ENCODE measurements around the gene GRK6. TPM values are rescaled to one million over a fixed set of nuclear protein-coding genes. Genes with fewer than 3 reads are reported as not detected.

Gene GRK6
- polyA plus RNA-seq, 1 experiment = 37.7 TPM

DNA sequence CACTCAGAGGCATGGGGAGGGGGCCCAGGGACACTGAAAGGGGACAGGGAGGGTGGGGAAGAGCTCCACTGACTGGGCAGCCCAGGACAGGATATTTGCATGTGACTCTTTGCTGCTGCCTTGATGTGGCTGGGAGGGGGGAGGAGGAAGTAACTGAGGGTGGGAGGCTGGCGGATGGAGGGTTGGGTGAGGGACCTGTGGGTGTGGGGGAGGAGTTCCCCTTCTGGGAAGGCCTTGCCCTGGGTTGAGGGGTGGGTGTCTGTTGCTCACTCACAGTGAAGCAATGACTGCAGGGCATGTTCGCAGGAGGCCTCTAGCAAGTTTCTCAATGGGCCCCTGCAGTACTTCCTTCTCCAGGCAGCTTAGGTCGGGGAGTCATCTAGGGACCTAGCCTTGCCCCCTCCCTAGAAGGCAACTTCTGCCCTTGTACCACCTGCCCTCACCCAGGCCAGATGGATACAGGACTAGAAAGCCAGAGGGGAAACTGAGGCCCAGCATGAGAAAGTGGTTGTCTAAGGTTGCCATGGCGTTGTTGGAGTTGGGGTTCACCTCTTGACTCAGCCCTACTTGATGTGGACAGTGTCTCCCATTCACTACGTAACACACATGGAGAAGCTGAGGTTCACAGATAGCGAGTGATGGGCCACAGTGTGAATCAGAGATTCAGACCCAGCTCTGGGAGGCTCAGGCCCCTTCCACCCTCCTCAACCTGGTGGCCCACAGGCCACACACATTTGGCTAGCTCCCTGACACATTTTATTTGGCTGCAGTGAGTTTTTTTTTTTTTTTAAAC lies 3.0 kb downstream of the GRK6 start:
- peaks cover 26% of the 10 kb centered on the region for H3K36me3 ChIP-seq (ENCODE audit: control insufficient read depth, insufficient read depth, low read length)
- no peak overlapping the region for H3K4me3 ChIP-seq (ENCODE audit: low read depth, low read length)
- H3K27me3 ChIP-seq (ENCODE audit: control insufficient read depth, insufficient read depth, low read length) = no peaks in the 10 kb centered on the region
- TF ChIP-seq CTCF (IDR thresholded peaks at IDR 0.05; ENCODE audit: insufficient read depth, low read depth, low read length) = no peak
- POLR2A ChIA-PET = no interaction called here
- DNase-seq (ENCODE audit: low read depth) = no peak
- CTCF ChIA-PET = interaction anchor here (1.2 to 6.2 kb wide), 2 partner anchors 26 kb away, joined by 4 to 48 read pairs; no protein-coding TSS in a partner anchor

DNA sequence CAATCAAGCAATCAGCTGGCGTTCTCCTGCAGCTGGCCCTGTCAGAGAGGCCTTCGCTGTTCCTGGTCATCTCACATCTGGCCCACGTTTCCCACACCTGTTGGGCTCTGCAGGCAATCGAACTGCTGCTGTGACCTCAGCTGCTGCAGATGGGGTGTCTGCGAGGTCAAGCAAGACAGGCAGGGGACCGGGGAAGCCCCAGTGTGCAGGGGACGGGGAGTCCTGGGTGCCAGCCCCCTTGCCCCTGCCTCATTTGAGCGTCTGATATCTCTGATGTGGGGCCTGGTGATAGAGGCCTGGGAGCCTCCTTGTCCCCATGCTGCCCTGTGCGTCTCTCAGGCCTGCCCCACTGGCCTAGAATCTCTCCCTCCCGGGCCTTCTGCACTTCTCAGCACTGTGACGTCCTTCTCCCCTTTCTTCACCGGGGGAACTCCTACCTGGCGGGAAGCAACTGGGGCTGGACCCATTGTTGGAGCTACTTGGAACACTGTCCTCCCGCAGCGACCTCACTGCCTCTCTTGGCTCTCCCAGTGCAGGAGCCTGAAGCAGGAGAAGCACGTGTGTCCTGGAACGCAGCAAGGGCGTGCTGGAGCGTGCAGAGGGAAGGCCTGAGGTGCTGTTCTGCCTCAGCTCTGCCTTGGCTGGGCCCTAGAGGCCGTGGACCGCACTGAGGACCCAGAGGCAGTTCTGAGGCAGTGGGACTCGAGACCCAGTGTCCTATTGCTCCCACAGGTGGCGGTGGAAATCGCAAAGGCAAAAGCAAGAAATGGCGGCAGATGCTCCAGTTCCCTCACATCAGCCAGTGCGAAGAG lies 3.9 kb downstream of the GRK6 start:
- DNase-seq (ENCODE audit: low read depth) = no peak
- CTCF ChIA-PET = no interaction called here
- TF ChIP-seq CTCF (IDR thresholded peaks at IDR 0.05; ENCODE audit: insufficient read depth, low read depth, low read length) = no peak

DNA sequence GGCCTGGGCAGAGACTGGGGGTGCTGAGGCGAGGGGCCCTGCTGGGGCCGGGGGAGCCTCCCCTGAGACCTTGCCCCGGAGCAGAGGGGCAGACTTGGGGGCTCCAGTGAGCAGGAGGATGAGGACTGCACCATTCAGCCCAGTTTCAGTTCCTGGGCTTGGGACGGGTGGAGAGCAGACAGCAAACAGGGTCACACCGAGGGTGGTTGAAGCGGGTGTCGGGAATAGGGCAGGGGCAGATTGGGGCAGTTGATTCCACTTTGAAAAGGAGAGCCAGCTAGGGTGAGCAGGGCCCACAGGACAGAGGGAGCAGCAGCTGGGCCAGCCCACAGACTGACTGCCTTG lies 4.5 kb downstream of the GRK6 start:
- Histone ChIP-seq H3K4me3 (ENCODE audit: low read depth, low read length) (no peak overlapping the region), H3K27me3 (ENCODE audit: control insufficient read depth, insufficient read depth, low read length) (no peaks in the 10 kb centered on the region), H3K36me3 (ENCODE audit: control insufficient read depth, insufficient read depth, low read length) (peaks cover 31% of the 10 kb centered on the region)
- DNase-seq (ENCODE audit: low read depth) = no peak
- CTCF ChIA-PET = no interaction called here
- POLR2A ChIA-PET = no interaction called here
- TF ChIP-seq CTCF (IDR thresholded peaks at IDR 0.05; ENCODE audit: insufficient read depth, low read depth, low read length) = no peak

More for the DNA sequence above, 3.9 kb downstream of the GRK6 start:
- Histone ChIP-seq H3K36me3 (ENCODE audit: control insufficient read depth, insufficient read depth, low read length) (peaks cover 30% of the 10 kb centered on the region), H3K27me3 (ENCODE audit: control insufficient read depth, insufficient read depth, low read length) (no peaks in the 10 kb centered on the region), H3K4me3 (ENCODE audit: low read depth, low read length) (no peak overlapping the region)
- POLR2A ChIA-PET = no interaction called here

DNA sequence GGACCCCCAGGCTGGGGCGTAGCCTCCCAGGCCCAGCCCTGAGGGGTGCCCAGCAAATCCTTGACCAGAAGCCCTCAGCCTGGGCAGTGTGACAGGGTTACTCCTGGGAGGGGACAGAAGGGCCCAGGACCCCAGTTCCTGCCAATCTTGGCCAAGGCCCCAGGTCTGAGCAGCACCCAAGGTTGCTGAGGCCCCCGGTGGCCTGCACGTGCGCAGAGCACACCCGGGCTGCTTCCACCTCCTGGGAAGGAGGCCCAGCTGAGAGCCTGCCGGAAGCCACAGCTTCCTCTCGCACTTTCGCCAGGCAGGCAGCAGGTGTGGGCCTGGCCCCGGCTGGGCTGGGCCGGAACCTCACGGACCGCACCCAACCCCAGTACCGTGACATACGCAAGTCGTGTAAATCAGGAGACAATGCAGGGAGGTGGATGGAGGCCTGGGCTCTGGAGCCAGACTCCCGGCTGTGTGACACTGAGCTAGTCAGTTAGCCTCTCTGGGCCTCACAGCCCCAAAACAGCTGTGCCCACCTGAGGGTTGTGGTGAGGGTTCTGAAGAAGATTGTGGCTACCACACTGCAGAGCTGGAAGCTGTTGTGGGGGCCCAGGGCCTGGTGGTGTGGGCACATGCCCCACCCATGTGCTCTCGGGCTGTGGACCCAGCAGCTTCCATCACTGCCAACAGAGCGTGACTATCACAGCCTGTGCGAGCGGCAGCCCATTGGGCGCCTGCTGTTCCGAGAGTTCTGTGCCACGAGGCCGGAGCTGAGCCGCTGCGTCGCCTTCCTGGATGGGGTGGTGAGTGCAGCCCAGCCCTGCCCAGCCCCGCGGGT lies 5.1 kb downstream of the GRK6 start:
- CTCF ChIA-PET = interaction anchor here (0.5 kb wide), 1 partner anchor 113 kb away, joined by 3 read pairs; no protein-coding TSS in a partner anchor
- Histone ChIP-seq H3K27me3 (ENCODE audit: control insufficient read depth, insufficient read depth, low read length) (no peaks in the 10 kb centered on the region), H3K4me3 (ENCODE audit: low read depth, low read length) (no peak overlapping the region), H3K36me3 (ENCODE audit: control insufficient read depth, insufficient read depth, low read length) (peaks cover 33% of the 10 kb centered on the region)
- POLR2A ChIA-PET = no interaction called here
- TF ChIP-seq CTCF (IDR thresholded peaks at IDR 0.05; ENCODE audit: insufficient read depth, low read depth, low read length) = no peak
- DNase-seq (ENCODE audit: low read depth) = no peak

Data from BJ (cell line).